Measurements from ENCODE around the gene CD14.
A peak's percentile ranks its signal among the peaks of the same experiment; 100 is the strongest.
"Not testable (repeated sequence)": the region's sequence is repeated elsewhere in the genome, so short reads cannot be mapped to it uniquely, and the experiment has no call there.

The CD14 gene

DNA sequence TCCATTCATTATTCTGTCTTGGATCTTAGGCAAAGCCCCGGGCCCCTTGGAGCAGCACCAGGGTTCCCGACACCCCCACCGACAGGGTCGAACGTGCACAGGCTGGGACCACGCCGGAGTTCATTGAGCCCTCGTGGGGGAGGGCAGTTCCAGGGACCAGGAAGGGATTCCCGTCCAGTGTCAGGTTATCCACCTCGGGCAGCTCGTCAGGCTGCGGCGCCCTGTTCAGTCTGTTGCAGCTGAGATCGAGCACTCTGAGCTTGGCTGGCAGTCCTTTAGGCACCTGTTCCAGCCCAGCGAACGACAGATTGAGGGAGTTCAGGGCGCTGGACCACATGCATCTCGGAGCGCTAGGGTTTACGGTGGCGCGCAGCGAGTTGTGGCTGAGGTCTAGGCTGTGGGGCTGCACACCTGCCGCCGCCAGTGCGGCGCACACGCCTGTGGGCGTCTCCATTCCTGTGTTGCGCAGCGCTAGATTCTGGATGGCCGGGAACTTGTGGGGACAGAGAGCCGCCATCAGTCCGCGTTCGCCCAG lies 1.1 kb downstream of the CD14 start:
- Histone ChIP-seq H3K27me3 (ENCODE audit: insufficient read depth, poor library complexity, severe bottlenecking) (no peaks in the 10 kb centered on the region), H3K27ac (ENCODE audit: poor library complexity, severe bottlenecking) (no peak overlapping the region), H3K4me3 (ENCODE audit: severe bottlenecking) (no peak overlapping the region), H3K9me3 (ENCODE audit: severe bottlenecking) (peaks cover 16% of the 10 kb centered on the region), H3K4me1 (ENCODE audit: insufficient read depth, poor library complexity, severe bottlenecking) (no peaks in the 10 kb centered on the region), H3K36me3 (ENCODE audit: low read depth) (no peaks in the 10 kb centered on the region)
- DNase-seq (ENCODE audit: low spot score) = no peak
- ATAC-seq (ENCODE audit: low read depth) = no peak
- TF ChIP-seq, protein P1, sequence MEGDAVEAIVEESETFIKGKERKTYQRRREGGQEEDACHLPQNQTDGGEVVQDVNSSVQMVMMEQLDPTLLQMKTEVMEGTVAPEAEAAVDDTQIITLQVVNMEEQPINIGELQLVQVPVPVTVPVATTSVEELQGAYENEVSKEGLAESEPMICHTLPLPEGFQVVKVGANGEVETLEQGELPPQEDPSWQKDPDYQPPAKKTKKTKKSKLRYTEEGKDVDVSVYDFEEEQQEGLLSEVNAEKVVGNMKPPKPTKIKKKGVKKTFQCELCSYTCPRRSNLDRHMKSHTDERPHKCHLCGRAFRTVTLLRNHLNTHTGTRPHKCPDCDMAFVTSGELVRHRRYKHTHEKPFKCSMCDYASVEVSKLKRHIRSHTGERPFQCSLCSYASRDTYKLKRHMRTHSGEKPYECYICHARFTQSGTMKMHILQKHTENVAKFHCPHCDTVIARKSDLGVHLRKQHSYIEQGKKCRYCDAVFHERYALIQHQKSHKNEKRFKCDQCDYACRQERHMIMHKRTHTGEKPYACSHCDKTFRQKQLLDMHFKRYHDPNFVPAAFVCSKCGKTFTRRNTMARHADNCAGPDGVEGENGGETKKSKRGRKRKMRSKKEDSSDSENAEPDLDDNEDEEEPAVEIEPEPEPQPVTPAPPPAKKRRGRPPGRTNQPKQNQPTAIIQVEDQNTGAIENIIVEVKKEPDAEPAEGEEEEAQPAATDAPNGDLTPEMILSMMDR (IDR thresholded peaks at IDR 0.05; ENCODE audit: poor library complexity, severe bottlenecking) = no peak

DNA sequence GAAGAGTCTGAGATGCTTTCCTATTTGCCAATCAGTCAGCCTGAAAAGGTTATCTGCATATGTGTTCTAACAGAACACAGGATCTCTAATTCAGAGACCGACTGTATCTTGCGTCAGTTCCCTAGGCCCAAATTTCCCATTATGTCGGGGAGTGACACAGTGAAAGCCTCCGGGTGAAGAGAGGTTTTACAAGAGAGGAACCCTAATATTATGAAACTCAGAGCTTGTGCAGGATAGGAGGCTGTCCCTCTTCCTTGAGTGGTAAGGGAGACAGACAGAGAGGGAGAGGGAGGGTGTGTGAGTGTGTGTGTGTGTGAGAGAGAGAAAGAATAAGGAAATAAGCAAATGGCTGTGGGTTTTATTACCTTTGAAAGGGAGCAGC lies 1.9 kb downstream of the CD14 start:
- TF ChIP-seq, protein P1 (IDR thresholded peaks at IDR 0.05; ENCODE audit: poor library complexity, severe bottlenecking) = no peak
- no peak for ATAC-seq (ENCODE audit: low read depth)
- Histone ChIP-seq H3K4me1 (ENCODE audit: insufficient read depth, poor library complexity, severe bottlenecking) (no peaks in the 10 kb centered on the region), H3K9me3 (ENCODE audit: severe bottlenecking) (peaks cover 20% of the 10 kb centered on the region), H3K27ac (ENCODE audit: poor library complexity, severe bottlenecking) (no peak overlapping the region), H3K4me3 (ENCODE audit: severe bottlenecking) (no peak overlapping the region), H3K27me3 (ENCODE audit: insufficient read depth, poor library complexity, severe bottlenecking) (no peaks in the 10 kb centered on the region), H3K36me3 (ENCODE audit: low read depth) (no peaks in the 10 kb centered on the region)
- DNase-seq (ENCODE audit: low spot score) = no peak

DNA sequence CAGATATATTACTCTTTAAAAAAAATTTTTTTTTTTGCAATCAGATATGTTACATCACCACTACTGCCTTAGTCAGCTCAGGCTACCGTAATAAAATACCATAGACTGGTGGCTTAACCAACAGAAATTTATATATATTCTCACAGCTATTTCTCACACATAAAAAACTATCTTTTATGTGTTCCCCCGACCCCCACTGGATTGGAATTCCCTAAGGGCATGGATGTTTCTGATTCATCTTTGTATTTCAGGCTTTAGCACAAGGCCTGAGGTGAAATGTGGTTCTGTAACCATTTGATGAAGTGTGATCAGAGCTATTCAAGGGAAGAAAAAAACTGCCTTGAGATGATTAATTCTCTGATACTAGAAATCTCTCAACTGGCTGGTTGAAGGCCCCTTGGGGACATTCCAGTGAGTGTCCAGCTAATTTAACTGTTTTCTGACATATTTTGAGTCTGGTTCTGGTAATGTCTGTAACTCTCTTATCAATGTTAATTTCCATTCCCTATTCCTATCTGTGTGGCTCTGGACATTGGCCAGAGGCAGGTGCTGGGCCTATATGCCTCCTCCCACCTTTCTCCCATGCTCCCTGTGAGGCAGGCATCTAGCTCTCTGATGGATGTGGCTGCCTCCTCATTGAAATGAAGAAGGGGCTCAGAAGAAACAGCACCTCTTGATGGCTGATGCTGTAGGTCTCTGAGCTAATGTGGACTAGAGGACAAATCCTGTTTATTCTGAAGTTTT lies 2.5 kb downstream of the CD14 start:
- Histone ChIP-seq H3K36me3 (ENCODE audit: low read depth) (no peaks in the 10 kb centered on the region), H3K27me3 (ENCODE audit: insufficient read depth, poor library complexity, severe bottlenecking) (no peaks in the 10 kb centered on the region), H3K27ac (ENCODE audit: poor library complexity, severe bottlenecking) (no peak overlapping the region), H3K4me1 (ENCODE audit: insufficient read depth, poor library complexity, severe bottlenecking) (no peaks in the 10 kb centered on the region), H3K4me3 (ENCODE audit: severe bottlenecking) (no peak overlapping the region), H3K9me3 (ENCODE audit: severe bottlenecking) (peaks cover 20% of the 10 kb centered on the region)
- ATAC-seq (ENCODE audit: low read depth) = peak; percentile 39; the same call in 2 of the 3 replicates
- TF ChIP-seq, protein P1 (IDR thresholded peaks at IDR 0.05; ENCODE audit: poor library complexity, severe bottlenecking) = no peak
- DNase-seq (ENCODE audit: low spot score) = no peak

DNA sequence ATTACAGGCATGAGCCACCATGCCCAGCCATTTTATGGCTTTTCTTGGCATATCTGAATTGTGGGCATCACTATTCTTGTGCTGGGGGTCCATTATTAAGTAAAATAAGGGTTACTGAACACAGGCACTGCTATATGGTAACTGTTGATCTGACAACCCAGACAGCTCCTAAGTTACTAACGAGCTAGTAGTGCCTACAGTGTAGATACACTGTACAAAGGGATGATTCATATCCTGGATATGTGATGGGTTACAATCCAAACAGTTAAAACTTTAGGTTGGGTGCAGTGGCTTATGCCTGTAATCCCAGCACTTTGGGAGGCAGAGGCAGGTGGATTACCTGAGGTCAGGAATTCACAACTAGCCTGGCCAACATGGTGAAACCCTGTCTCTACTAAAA lies 4.3 kb downstream of the CD14 start:
- no peak overlapping the region for H3K27ac ChIP-seq (ENCODE audit: poor library complexity, severe bottlenecking)
- peaks cover 20% of the 10 kb centered on the region for H3K9me3 ChIP-seq (ENCODE audit: severe bottlenecking)
- TF ChIP-seq, protein P1 (IDR thresholded peaks at IDR 0.05; ENCODE audit: poor library complexity, severe bottlenecking) = no peak
- no peaks in the 10 kb centered on the region for H3K27me3 ChIP-seq (ENCODE audit: insufficient read depth, poor library complexity, severe bottlenecking)
- ATAC-seq (ENCODE audit: low read depth) (no peak), DNase-seq (ENCODE audit: low spot score) (no peak)
- H3K4me1 ChIP-seq (ENCODE audit: insufficient read depth, poor library complexity, severe bottlenecking) = no peaks in the 10 kb centered on the region
- no peak overlapping the region for H3K4me3 ChIP-seq (ENCODE audit: severe bottlenecking)
- H3K36me3 ChIP-seq (ENCODE audit: low read depth) = no peaks in the 10 kb centered on the region

DNA sequence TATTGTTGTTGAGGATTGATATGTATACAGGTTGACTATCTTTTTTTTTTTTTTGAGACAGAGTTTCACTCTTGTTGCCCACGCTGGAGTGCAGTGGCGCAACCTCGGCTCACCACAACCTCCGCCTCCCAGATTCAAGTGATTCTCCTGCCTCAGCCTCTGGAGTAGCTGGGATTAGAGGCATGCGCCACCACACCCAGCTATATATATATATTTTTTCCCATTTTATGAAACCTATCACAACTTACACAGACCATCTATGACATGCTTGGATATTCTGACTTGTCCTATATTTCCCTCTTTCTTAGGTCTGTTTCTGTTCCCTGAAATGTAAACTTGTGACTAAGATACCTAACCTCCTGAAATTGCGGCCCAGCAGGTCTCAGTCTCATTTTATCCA lies 5.0 kb downstream of the CD14 start:
- ATAC-seq (ENCODE audit: low read depth) = no peak

DNA sequence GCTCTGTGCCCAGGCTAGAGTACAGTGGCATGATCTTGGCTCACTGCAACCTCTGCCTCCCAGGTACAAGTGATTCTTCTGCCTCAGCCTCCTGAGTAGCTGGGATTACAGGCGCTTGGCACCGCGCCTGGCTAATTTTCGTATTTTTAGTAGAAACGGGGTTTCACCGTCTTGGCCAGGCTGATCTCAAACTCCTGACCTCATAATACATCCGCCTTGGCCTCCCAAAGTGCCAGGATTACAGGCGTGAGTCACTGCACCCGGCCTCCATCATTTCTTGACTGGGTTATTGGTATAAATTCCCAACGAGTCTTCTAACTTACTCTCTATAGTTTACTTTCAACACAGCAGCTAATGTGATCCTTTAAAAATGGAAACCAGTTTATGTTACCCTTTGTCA lies 8.1 kb downstream of the CD14 start:
- H3K36me3 ChIP-seq (ENCODE audit: low read depth); H3K27ac ChIP-seq (ENCODE audit: poor library complexity, severe bottlenecking); DNase-seq (ENCODE audit: low spot score); H3K4me1 ChIP-seq (ENCODE audit: insufficient read depth, poor library complexity, severe bottlenecking); H3K4me3 ChIP-seq (ENCODE audit: severe bottlenecking); ATAC-seq (ENCODE audit: low read depth); H3K27me3 ChIP-seq (ENCODE audit: insufficient read depth, poor library complexity, severe bottlenecking): not testable (repeated sequence)
- H3K9me3 ChIP-seq (ENCODE audit: severe bottlenecking) = peaks cover 20% of the 10 kb centered on the region

More for the DNA sequence above, 5.0 kb downstream of the CD14 start:
- Histone ChIP-seq H3K4me3 (ENCODE audit: severe bottlenecking) (no peak overlapping the region), H3K9me3 (ENCODE audit: severe bottlenecking) (peaks cover 20% of the 10 kb centered on the region), H3K27me3 (ENCODE audit: insufficient read depth, poor library complexity, severe bottlenecking) (no peaks in the 10 kb centered on the region), H3K36me3 (ENCODE audit: low read depth) (no peaks in the 10 kb centered on the region), H3K27ac (ENCODE audit: poor library complexity, severe bottlenecking) (no peak overlapping the region), H3K4me1 (ENCODE audit: insufficient read depth, poor library complexity, severe bottlenecking) (no peaks in the 10 kb centered on the region)
- DNase-seq (ENCODE audit: low spot score) = no peak
- TF ChIP-seq, protein P1 (IDR thresholded peaks at IDR 0.05; ENCODE audit: poor library complexity, severe bottlenecking) = no peak

DNA sequence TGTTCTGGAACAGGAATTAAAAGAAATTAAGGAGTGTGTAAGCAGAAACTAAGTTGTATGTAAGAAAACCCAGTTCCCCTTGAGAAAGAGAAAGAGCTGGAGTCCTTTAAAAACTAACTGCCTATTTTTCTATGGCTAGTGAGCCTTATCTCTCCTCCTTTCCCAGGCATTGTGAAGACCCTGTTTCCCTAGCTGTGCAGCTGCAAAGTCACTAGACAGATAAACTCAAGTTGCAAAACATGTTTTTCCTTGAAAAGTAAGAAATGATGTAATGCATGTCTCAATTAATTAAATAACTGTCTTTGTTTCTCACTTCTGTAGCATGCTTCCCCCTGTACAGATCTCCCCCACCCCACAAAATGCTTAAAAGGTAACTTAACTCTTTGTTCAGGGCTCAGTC lies 9.9 kb downstream of the CD14 start:
- not testable (repeated sequence) for H3K4me3 ChIP-seq (ENCODE audit: severe bottlenecking); H3K27ac ChIP-seq (ENCODE audit: poor library complexity, severe bottlenecking); H3K4me1 ChIP-seq (ENCODE audit: insufficient read depth, poor library complexity, severe bottlenecking); H3K27me3 ChIP-seq (ENCODE audit: insufficient read depth, poor library complexity, severe bottlenecking); DNase-seq (ENCODE audit: low spot score); H3K36me3 ChIP-seq (ENCODE audit: low read depth); ATAC-seq (ENCODE audit: low read depth)
- H3K9me3 ChIP-seq (ENCODE audit: severe bottlenecking) = peaks cover 13% of the 10 kb centered on the region

Data from RWPE2 (cell line).